Smooth muscle cell (in vitro differentiated cells): Measurements from ENCODE around the gene CXorf65. TPM values are rescaled to one million over a fixed set of nuclear protein-coding genes. Genes with fewer than 3 reads are reported as not detected.
A peak's percentile ranks its signal among the peaks of the same experiment; 100 is the strongest.

ENCODE experiments used
- DNase-seq: peaks from one replicate; lab custom pipeline; 2025; ENCODE audit not compliant: unreplicated experiment; lab: John Stamatoyannopoulos, UW
- H2AFZ ChIP-seq: fragments of 200-600 bp; sonication (generic); 2 replicates; pipeline ENCODE4 v1.6.0; 2016; ENCODE audit warnings: antibody characterized with exemption, low read depth, mild to moderate bottlenecking
- H3F3A ChIP-seq: fragments of 200-600 bp; sonication (generic); 2 replicates; pipeline ENCODE4 v1.6.0; 2017; ENCODE audit warnings: antibody characterized with exemption, low read depth
- H3K27ac ChIP-seq: fragments of 200-600 bp; sonication (generic); 2 replicates; pipeline ENCODE4 v1.5.1; 2016; ENCODE audit warnings: low read depth, mild to moderate bottlenecking
- H3K27me3 ChIP-seq: fragments of 200-600 bp; sonication (generic); 2 replicates; pipeline ENCODE4 v1.6.1; 2016; ENCODE audit warnings: low read depth, mild to moderate bottlenecking
- H3K36me3 ChIP-seq: fragments of 200-600 bp; sonication (generic); 2 replicates; pipeline ENCODE4 v1.5.1; 2016; ENCODE audit warnings: low read depth
- H3K4me1 ChIP-seq: fragments of 200-600 bp; sonication (generic); 2 replicates; pipeline ENCODE4 v1.5.1; 2016; ENCODE audit warnings: low read depth
- H3K4me2 ChIP-seq: fragments of 200-600 bp; sonication (generic); 2 replicates; pipeline ENCODE4 v1.6.0; 2016; ENCODE audit warnings: mild to moderate bottlenecking
- H3K4me3 ChIP-seq: fragments of 200-600 bp; sonication (generic); 2 replicates; pipeline ENCODE4 v1.5.1; 2016; ENCODE audit warnings: mild to moderate bottlenecking
- H3K79me2 ChIP-seq: fragments of 200-600 bp; sonication (generic); 2 replicates; pipeline ENCODE4 v1.6.0; 2016; ENCODE audit warnings: low read depth, mild to moderate bottlenecking
- H3K9ac ChIP-seq: fragments of 200-600 bp; sonication (generic); 2 replicates; pipeline ENCODE4 v1.6.0; 2016; ENCODE audit warnings: low read depth
- H3K9me3 ChIP-seq: fragments of 200-600 bp; sonication (generic); replicated peaks from 2 replicates; pipeline ENCODE4 v1.5.1; 2016; ENCODE audit warnings: low read depth
- H4K20me1 ChIP-seq: fragments of 200-600 bp; sonication (generic); 2 replicates; pipeline ENCODE4 v1.6.0; 2016; ENCODE audit warnings: low read depth
- CTCF ChIP-seq: fragments of 200-600 bp; sonication (generic); IDR thresholded peaks from 2 replicates; pipeline ENCODE4 v1.5.1; 2017; ENCODE audit warnings: borderline replicate concordance, mild to moderate bottlenecking, antibody characterized with exemption; ENCODE audit not compliant: insufficient read depth, poor library complexity, severe bottlenecking
- WGBS: methylation state at CpG from one replicate; pipeline ENCODE4 v1.1.7; 2016; ENCODE audit warnings: low lambda C conversion rate; 5-methylcytosine and 5-hydroxymethylcytosine counted together
- polyA plus RNA-seq: library from polyadenylated mRNA; unstranded; fragments of >200 nt; fragmentation: Nextera tagmentation; extraction: Ambion mirVana; gene quantifications from 2 replicates; pipeline ENCODE4 v1.2.1, GENCODE V29; 2016
- total RNA-seq: library from RNA; depleted of rRNA; stranded (reverse); fragments of >200 nt; gene quantifications from 2 replicates; pipeline ENCODE4 v1.2.3, GENCODE V29; 2014

The CXorf65 gene
- total and polyA plus RNA-seq, 2 experiments from 2014 or later = not detected

DNA sequence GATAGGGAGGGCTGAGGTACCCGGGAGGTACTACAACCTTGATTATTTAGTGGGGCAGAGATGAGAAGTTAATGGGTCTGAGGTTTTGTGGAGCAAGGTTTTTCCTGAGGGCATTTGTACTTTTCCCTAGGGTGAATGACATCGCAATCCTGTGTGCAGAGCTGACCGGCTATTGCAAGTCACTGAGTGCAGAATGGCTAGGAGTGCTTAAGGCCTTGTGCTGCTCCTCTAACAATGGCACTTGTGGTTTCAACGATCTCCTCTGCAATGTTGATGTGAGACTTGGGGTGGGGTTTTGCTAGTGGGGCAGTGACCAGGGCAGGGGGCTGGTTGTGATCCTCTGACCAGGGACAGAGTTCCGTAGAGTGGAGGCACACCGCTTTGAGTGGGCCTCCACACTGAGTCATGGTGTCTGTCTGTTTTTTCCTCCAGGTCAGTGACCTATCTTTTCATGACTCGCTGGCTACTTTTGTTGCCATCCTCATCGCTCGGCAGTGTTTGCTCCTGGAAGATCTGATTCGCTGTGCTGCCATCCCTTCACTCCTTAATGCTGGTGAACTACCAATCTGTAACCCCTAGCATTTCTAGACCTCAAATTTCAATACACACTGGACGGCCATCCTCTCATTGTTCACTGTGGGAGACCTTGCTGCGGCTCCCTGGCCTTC is 21.8 kb upstream of the CXorf65 start:
- no peak overlapping the region for H3K27ac ChIP-seq
- DNase-seq = no peak

GRCh38 chrX:71118985-71119535 is 12.5 kb upstream of the CXorf65 start:
- Histone ChIP-seq H3F3A (no peaks in the 10 kb centered on the region), H2AFZ (no peak overlapping the region), H4K20me1 (no peaks in the 10 kb centered on the region), H3K27ac (no peak overlapping the region), H3K9me3 (no peaks in the 10 kb centered on the region), H3K36me3 (no peaks in the 10 kb centered on the region), H3K4me1 (no peaks in the 10 kb centered on the region), H3K4me3 (peak overlapping the region; percentile 84), H3K4me2 (peak overlapping the region; percentile 82), H3K27me3 (no peaks in the 10 kb centered on the region), H3K79me2 (peaks cover 4% of the 10 kb centered on the region), H3K9ac (peak overlapping the region; percentile 93)
- no peak for TF ChIP-seq CTCF
- 50% methylated on average over 14 of the region's 17 CpGs for WGBS
- DNase-seq = no peak

More for the DNA sequence above, 21.8 kb upstream of the CXorf65 start:
- Histone ChIP-seq H3F3A (no peaks in the 10 kb centered on the region), H2AFZ (no peak overlapping the region), H3K9ac (no peak overlapping the region), H3K79me2 (no peaks in the 10 kb centered on the region), H3K4me1 (no peaks in the 10 kb centered on the region), H3K9me3 (no peaks in the 10 kb centered on the region), H4K20me1 (no peaks in the 10 kb centered on the region), H3K4me2 (no peak overlapping the region), H3K27me3 (no peaks in the 10 kb centered on the region), H3K4me3 (no peak overlapping the region), H3K36me3 (no peaks in the 10 kb centered on the region)
- no peak for TF ChIP-seq CTCF
- WGBS = 77% methylated on average over 12 of the region's 12 CpGs

DNA sequence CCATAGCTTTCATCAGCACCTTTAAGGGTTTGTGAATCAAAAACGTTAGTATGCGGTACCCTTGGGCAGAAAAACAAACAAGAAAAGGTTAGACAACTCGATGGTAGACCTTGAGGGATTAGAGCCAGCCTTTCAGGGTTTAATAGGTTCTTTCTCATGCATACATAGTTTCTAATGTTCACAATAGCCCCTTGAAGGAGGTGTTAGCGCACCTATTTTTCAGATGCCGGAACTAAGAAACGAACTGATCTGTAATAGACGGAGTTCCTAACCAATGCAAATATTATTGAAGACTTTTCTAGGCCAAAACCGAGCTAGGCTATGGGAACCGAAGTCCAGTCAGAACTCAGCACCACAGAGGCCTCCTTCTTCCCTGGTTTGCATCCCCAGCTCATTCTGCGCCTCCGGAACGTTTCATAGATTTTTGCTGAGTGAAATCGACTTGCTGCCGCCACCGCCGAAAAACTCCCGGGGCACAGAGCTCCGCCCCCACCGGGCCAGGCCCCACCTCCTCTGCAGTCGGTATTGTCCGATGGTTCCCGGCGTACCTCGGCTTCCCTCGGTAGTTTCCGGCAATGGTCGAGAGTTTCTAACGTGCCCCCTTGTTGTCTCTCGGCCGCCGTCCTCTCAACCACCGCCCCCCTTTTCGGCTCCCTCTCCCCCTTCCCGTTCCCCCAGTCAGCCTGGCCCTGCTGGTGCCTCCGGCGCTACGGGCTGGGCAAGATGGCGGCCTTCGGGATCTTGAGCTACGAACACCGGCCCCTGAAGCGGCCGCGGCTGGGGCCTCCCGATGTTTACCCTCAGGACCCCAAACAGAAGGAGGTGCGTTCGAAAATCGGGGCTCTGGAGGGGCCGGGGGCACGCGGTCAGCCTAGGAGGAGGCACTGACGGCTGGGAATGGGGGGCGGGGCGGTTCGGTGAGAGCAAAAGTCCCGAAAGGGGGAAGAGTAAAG is 11.8 kb upstream of the CXorf65 start, which contains the start of gene MED12:
TSS of gene MED12 (plus strand) at position 565 of the 953 bp plus-strand sequence. CDS start at position 724, 159 bp downstream.
- peak; percentile 23 for DNase-seq

More for the DNA sequence above, 11.8 kb upstream of the CXorf65 start, which contains the start of gene MED12:
- no peaks in the 10 kb centered on the region for H3K9me3 ChIP-seq
- H3K9ac ChIP-seq = peak within 1 kb of the TSS; percentile 93
- peak within 1 kb of the TSS; percentile 84 for H3K4me3 ChIP-seq
- H4K20me1 ChIP-seq = no peaks in the 10 kb centered on the region
- peak within 1 kb of the TSS; percentile 77 for H3K27ac ChIP-seq
- no peak for TF ChIP-seq CTCF
- WGBS = 45% methylated on average over 45 of the region's 56 CpGs
- peak within 1 kb of the TSS; percentile 82 for H3K4me2 ChIP-seq
- H3K79me2 ChIP-seq = peaks cover 4% of the 10 kb centered on the region
- H3K4me1 ChIP-seq = no peaks in the 10 kb centered on the region
- no peaks in the 10 kb centered on the region for H3F3A ChIP-seq
- peak within 1 kb of the TSS; percentile 96 for H2AFZ ChIP-seq
- H3K27me3 ChIP-seq = no peaks in the 10 kb centered on the region
- no peaks in the 10 kb centered on the region for H3K36me3 ChIP-seq
